ENCODE results near the gene PIRT.

- no peak for TF ChIP-seq CTCF (IDR thresholded peaks at IDR 0.05; ENCODE audit: insufficient read depth, low read depth, low read length)
- no peak for TF ChIP-seq EZH2 (IDR thresholded peaks at IDR 0.05; ENCODE audit: insufficient read depth, low read length)
Observed at GRCh38 chr17:10787306-10788045, 50.4 kb downstream of the PIRT start.
